NCI-H446 (cell line): Measurements from ENCODE around the gene RELB.
A peak's percentile ranks its signal among the peaks of the same experiment; 100 is the strongest.
"Not testable (repeated sequence)": the region's sequence is repeated elsewhere in the genome, so short reads cannot be mapped to it uniquely, and the experiment has no call there.

Experiments used
- DNase-seq, 2 experiments: peaks; one replicate each; lab custom pipeline; 2025; lab: John Stamatoyannopoulos, UW

The RELB gene, protein sequence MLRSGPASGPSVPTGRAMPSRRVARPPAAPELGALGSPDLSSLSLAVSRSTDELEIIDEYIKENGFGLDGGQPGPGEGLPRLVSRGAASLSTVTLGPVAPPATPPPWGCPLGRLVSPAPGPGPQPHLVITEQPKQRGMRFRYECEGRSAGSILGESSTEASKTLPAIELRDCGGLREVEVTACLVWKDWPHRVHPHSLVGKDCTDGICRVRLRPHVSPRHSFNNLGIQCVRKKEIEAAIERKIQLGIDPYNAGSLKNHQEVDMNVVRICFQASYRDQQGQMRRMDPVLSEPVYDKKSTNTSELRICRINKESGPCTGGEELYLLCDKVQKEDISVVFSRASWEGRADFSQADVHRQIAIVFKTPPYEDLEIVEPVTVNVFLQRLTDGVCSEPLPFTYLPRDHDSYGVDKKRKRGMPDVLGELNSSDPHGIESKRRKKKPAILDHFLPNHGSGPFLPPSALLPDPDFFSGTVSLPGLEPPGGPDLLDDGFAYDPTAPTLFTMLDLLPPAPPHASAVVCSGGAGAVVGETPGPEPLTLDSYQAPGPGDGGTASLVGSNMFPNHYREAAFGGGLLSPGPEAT

DNA sequence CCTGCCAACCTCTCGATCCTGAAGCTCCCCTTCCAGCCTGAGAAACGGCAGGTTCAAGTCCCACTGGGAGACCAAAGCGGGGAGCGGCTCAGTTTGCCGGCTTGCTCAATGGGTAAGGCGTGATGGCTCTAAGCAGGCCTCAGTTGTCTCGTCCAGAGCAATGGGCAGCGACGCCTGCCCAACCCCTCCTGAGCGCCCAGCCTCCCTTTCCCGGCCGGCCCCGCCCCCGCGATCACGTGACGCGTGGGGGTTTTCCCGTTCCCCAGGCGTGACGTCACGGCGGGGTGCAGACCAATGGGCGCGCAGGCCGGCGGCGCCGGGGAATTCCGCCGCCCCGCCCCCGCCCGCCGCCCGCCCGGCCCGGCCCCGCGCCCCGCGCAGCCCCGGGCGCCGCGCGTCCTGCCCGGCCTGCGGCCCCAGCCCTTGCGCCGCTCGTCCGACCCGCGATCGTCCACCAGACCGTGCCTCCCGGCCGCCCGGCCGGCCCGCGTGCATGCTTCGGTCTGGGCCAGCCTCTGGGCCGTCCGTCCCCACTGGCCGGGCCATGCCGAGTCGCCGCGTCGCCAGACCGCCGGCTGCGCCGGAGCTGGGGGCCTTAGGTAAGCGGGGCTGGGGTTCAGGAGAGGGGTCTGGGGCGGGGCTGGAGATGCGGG is at the start of gene RELB:
Gene RELB (plus strand): TSS at position 378 of the 653 bp plus-strand sequence. CDS start 116 bp downstream, at position 494.
- peak; percentile 74 to 94 for DNase-seq

DNA sequence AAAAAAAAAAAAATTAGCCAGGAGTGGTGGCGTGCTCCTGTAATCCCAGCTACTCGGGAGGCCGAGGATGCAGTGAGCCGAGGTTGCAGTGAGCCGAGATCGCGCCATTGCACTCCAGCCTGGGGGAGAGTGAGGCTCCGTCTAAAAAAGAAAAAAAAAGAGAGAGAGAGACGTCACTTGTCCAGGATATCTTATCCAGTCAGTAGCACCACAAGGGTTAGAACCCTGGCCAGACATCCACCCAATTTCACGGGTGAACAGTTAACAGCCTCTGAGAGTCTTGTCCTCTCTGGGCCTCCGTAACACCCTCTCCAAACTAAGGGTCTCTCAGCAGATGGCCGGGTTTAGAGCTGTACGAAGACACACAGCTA is 47.0 kb upstream of the RELB start:
- no peak for DNase-seq

DNA sequence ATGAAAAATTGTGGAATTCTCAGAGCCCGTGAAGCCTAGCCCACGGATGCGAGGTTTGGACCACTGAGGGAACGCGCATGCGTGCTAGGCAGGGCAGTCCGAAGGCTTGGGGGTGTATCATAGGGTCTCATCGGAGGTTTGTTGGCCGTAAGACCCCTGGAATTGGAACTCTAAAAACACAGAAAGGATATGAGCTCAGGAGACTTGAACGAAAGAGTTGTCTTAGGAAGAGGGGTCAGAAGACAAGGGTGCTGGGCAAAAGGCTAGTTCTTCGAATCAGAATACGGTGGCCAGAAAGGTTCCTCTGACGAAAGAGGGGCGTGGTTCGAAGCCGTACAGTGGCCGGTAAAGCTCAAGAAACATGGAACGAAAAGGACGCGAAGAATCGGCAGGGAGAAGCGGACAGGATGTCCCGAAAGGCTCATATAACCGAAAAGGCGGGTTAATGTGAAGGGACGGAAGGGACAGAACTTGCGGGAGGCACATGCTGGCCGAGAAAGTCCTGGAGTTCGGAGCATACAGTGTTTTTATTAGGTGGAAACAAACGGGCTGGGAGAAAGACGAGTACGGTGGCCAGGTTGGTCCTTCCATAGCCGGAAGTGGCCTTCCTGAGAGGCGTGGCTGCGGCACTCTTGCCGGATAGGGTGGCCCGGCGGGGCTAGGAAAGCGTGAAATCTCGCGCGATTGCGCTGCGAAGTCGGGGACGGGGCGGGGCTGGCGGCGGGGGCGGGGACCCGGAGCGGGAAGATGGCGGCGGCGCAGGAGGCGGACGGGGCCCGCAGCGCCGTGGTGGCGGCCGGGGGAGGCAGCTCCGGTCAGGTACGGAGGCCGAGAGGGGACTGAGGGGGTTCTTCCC is 46.4 kb upstream of the RELB start, which contains the start of gene CLPTM1:
Gene CLPTM1 (plus strand): TSS at position 732 of the 856 bp plus-strand sequence. CDS start 16 bp downstream, at position 748.
- DNase-seq = peak; percentile 97 to 98

DNA sequence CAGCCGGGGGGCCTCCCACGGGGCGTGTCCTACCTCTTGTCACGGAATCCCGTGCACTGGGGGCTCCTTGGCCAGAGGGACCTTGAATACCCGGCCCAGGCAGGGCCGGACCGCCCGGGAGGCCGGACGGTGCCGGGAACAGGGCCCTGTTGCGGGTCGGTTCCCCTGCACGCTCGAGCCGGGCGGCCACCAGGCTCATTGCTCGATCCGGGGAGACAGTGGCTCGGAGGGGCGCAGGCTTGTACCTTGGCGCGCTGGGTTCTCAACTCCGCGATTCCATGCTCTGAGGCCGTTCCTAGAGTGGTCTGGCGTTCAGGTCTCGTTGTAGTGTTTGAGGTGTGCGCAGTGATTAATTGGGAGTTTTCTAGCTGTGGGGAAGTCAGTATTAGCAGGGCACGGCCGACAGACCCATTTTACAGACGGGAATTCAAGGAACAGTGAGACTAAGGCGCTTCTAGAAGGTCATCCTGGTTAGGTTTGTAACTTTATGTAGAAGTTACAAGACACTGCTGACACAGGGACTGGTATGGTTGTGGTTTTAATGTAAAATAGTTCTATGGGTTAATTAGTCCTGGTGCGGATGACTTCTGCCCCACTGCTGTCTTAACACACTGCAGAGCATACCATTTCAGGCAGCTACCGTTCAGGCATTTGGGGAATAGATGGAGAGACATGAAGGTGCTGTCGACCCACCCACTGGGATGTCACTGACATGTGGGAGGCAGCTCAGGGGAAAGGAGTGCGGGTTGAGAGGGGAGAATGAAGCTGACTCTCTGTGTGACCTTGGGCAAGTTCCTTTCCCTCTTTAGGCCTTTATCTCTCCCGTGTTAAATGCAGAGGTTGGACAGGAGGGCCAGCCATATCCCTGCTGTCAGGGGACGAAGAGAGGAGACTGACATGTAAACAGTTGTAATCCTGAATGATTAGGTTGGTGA is 45.5 kb upstream of the RELB start:
- no peak for DNase-seq

DNA sequence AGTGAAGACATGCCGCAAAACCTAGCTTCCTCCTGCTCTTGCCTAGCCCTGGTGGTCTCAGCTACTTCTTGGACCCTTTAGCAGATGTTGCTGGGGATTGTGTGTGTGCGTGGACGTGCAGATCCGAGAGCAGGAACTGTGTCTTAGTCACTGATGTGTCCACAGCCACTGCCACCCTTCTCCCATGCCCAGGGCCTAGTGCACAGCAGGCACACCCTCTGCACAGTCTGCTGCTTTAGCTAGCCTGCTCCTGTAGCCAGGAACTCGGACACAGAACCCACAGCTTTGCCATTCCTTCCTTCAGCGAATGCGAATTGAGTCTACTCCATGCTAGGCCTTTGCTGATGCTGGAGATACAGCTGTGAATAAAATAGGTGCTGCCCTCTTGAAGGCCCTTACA is 43.7 kb upstream of the RELB start:
- DNase-seq = no peak

DNA sequence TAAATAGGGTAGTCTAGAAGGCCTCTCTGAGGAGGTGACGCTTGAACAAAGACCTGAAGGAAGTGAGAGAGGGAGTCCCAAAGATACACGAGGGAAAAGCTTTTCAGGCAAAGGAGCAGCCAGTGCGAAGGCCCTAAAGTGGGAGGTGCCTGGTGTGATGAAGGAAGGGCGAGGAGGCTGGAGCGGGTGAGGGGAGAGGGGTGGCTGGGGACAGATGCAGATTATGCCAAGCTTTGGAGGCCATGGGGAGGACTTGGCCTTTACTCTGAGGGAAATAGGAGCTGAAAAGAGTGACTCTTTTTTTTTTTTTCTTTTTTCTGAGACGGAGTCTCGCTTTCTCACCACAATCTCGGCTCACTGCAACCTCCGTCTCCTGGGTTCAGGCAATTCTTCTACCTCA is 43.2 kb upstream of the RELB start:
- DNase-seq = no peak

DNA sequence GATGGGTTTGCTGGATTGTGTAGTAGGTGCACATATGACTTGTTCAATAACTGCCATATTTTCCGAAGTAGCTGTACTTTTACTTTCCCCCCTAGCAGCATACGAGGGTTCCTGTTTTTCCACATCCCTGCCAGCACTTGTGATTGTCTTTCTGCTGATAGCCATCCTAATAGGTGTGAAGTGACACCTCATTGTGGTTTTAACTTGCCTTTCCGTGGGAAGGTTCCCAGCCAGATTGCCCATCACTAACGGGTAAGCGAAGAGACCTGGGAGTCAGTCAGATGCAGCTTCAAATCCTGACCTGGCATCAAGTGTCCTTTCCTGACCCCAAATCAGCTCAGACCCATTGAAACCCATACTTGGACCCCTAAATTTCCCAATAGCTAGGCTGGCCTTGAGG is 41.6 kb upstream of the RELB start:
- DNase-seq = no peak

DNA sequence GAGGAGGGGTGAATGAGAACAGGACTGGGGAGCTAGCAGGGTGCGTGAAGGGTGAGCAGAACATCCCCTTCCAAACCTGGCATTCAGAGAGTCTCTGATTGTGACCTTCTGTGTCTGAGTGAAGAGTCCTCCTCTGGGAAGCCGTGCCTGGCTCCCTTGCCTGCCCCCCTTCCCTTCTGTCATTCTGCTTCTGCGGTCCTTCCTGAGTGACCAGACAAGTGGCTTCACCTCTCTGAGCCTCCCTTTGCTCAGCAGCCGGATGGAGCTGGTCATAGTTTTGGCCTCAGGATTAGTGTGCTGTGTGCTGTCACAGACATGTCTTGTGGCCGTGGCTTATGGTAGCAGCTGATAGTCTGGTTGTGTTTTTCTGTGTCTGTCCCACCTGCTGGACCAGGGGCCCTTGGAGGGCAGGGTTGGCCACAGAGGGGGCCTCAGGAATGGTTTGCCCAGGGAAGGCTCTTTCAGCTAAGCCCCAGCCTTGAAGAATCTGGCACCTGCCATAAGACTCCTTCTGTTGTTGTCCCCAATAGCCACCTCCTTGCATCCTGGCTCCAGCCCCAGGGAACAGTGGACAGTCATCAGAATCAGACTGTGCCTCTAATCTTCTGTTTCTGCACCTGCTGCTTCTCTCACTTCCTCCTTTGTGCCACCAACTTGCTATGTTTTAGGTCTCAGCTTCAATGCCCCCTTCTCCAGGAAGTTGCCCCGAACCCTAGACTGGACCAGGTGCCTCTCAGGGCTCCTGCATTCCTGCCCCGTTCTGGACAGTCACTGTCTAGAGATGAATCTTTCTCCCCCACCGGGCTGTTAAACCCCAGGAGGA is 40.1 kb upstream of the RELB start:
- no peak for DNase-seq

DNA sequence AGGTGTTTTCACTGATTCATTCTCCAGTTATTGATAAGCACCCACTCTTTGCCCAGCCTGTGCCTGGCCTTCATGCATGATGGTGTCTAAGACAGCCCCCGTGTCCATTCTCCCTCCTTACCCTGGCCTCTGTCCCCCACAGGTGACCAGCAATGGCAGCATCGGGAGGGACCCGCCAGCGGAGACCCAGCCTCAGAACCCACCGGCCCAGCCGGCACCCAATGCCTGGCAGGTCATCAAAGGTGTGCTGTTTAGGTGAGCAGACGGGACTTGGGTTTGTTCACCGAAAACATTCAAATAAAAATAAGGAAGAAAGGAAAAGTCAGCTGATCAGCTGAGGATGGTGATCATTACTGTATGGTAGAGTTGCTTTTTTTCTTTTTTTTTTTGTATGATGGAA is 39.4 kb upstream of the RELB start:
- no peak for DNase-seq

DNA sequence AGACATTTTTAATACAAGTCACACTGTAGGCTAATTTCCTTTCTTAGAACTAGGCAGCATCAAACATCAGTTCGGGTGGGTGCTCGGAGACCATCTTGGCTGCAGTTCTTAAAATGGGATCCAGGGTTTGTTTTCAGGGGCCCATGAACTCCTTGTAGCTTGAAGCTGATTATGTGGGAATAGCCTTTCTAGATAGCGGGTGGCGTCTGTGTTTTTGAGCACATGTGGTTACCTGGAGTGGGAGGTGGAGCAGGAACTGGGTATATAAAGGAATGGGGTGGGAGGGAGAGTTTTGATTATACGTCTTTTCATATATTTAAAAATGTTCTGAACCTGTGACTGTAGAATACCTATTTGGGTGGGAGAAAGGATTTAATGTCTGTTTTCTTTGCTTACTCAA is 33.1 kb upstream of the RELB start:
- no peak for DNase-seq

DNA sequence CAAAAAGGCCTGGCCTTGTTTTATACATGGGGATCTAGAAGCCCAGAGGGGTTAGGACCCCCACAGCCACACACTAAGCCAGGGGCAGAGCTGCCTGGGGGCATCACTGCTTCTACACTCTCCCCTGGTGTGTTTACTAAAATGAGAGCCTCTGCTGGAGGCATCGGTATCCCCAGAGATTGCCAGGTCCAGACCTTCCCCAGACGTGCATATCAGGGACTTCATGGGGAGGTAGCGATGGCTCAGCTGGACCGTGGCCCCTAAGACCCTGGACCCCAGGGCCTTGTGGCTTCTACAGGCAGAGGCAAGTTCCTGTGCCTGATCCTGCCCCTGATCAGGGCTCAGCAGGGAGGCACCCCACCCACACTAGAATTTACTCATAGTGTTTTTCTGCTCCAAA is 32.6 kb upstream of the RELB start:
- no peak for DNase-seq

DNA sequence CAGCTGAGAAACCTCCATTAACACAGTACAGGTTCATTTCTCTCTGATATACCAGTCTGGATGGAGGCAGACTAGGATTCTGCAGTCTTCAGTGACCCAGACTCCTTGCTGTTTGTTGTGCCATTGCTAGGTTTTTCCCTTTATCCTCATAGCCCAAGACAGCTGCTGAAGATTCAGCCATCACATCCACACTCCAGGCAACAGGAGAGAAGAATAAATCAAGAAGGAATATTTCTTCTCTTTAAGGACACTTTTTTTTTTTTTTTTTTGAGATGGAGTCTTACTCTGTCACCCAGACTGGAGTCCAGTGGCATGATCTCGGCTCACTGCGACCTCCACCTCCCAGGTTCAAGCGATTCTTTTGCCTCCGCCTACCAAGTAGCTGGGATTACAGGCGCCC is 31.8 kb upstream of the RELB start:
- no peak for DNase-seq

DNA sequence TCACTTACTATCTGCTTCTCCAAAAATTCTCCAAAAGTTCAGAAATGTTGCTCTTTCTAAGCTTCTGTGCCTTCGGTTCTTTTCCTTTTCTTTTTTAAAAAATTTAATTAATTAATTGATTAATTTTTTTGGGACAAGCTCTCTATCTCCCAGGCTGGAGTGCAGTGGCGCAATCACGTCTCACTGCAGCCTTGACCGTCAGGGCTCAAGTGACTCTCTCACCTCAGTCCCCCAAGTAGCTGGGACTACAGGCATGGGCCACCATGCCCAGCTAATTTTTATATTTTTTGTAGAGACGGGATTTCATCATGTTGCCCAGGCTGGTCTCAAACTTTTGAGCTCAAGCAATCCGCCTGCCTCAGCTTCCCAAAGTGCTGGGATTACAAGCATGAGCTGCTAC is 29.8 kb upstream of the RELB start:
- not testable (repeated sequence) for DNase-seq

DNA sequence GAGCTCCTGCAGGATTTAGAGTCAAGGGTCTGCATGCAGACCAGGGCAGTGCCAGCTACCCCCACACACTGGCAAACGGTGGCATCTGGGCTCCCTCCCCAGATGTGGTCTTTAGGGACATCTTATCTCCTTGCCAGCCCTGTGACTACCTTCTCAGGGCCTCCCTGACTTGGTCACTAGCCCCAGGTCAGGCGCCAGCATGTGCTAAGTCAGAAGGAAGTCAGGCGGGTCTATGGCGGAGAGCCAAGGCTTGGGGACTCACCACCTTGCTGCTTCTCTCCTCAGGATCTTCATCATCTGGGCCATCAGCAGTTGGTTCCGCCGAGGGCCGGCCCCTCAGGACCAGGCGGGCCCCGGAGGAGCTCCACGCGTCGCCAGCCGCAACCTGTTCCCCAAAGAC is 28.5 kb upstream of the RELB start:
- DNase-seq = no peak

DNA sequence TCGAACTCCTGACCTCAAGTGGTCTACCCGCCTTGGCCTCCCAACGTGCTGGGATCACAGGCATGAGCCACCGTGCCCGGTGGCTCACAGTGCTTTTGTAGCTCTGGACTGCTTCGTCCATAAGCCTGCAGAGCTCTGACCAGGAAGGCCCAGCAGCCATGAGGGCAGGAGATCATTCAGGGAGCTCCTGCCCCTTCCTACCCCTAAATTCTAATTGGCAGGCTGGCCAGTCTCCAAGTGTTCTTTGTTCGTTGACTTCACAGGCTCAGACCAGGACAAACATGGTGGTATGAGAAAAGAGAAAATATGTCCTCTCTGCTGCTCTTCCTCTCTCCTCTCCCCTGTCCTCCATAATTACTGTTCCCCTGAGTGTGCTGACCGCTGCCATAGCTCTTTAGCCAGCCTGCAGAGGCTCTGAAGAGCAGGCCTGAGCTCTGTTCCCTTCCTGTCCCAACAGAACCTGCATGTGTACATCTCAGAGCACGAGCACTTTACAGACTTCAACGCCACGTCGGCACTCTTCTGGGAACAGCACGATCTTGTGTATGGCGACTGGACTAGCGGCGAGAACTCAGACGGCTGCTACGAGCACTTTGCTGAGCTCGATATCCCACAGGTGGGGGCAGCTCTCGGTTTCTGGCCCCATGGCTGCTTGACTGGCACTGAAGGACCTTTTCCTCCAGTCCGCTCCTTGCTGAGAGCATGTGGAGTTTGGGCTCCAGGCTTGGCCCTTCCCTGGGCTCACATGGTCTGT is 27.1 kb upstream of the RELB start:
- no peak for DNase-seq

DNA sequence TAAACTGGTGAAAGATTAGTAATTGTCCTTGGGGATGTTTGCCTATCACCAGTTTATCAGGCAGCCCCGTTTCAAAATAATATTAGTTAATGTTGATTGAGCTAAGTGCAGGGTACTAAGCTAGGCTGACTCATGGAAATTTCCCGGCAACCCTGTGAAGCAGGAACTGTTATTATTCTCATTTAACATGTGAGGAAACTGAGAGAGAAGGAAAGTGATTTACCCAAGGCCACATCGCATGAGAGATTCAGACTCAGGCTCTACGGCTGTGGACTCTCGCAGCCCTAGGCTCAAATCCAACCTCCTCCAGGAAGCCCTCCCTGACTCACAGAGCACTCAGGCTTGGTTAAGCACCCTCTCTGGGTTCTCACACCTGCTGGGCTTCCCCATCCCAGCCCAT is 26.4 kb upstream of the RELB start:
- no peak for DNase-seq

DNA sequence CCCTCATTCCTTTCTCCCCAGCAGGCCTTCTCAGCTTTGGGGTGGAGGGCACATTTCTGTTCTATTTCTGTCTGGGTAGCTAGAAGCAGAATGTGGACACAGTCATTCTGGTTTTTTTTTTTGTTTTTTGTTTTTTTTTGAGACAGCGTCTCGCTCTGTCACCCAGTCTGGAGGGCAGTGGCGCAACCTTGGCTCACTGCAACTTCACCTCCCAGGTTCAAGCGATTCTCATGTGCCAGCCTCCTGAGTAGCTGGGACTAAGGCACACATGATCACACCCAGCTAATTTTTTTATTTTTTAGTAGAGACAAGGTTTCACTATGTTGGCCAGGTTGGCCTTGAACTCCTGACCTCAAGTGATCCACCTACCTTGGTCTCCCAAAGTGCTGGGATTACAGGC is 25.8 kb upstream of the RELB start:
- no peak for DNase-seq

DNA sequence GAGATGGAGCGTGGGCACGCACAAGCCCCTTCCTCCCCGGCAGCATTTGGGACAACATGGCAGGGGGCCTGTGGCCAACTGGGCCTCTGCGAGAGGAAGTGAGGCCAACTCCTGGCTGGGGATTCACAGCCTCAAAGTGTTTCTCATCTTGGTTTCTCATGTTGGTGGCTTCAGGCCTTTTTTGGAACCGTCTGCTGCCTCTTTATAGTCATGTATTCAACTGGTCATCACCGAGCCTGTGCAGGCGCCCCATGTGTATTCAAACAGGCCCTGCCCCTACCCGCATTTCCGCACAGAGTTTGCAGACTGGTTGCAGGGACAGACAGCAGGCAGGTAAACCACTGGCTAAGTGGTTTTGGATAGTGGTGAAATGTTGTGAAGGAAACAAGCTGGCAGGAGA is 17.3 kb upstream of the RELB start:
- DNase-seq = no peak

DNA sequence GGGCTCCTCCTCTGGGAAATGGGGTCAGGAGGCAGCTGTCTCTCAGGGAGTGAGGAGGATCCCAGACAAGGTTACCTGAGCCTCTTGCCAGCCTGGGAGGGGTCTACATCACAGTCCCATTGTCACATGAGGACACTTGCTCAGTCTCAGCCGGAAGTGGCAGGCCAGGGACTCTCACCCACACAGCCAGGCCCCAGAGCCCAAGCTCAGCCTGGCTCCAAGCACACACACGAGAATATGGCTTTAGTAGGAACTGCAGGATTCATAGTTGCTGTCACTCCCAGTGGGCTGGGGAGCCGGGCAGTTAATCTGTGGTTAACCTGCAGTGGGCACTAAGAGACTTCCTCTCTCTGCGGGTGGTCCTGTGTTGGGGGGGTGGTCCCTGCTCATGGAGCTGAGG is 15.8 kb upstream of the RELB start:
- DNase-seq = no peak

DNA sequence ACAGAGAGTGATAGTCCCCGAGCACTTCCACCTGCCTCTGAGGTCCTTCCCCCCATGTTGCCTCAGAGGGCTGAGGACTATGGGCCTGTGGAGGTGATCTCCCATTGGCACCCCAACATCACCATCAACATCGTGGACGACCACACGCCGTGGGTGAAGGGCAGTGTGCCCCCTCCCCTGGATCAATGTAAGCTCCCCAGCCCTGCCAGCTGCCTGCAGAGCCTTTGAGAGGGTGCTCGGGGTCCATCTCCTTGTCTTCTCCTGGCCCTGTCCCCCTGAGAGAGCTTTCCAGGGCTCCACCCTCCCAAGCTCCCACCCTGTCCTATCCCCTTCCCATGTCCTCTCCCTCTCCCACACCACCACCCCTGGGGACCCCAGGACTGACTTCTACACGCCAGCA is 14.9 kb upstream of the RELB start:
- DNase-seq = no peak
